B cell (primary cell): ENCODE measurements around the gene STXBP4. TPM values are rescaled to one million over a fixed set of nuclear protein-coding genes. Genes with fewer than 3 reads are reported as not detected.

ENCODE experiments used
- ATAC-seq: fragments of 200-7000 bp; cut with Tn5 transposase; one replicate; pipeline ENCODE4 v1.10.0; 2021; ENCODE audit warnings: low read depth, mild to moderate bottlenecking, moderate number of reproducible peaks, moderate library complexity
- CTCF ChIA-PET: fragments of 350-600 bp; sonication (Branson Sonifier 250); formaldehyde crosslinking; loops from one replicate; lab custom pipeline; 2021; ENCODE audit warnings: antibody characterized with exemption, inconsistent platforms; lab: Charles Lee
- POLR2A ChIA-PET: fragments of 350-600 bp; sonication (Branson Sonifier 250); formaldehyde crosslinking; loops from one replicate; lab custom pipeline; 2021; ENCODE audit warnings: antibody characterized with exemption; lab: Charles Lee
- DNase-seq: peaks from one replicate; pipeline ENCODE4 v3.0.0; 2013
- H2AFZ ChIP-seq: 2 replicates; pipeline ENCODE4 v1.6.1; 2012; ENCODE audit warnings: mild to moderate bottlenecking, low read depth, low read length; ENCODE audit not compliant: insufficient read depth, poor library complexity, severe bottlenecking
- H3K27ac ChIP-seq, 2 donors: 1 replicate in 1 of 2; 2 replicates in 1 of 2; pipeline ENCODE4 v1.5.1; 2012 to 2013; ENCODE audit warnings: low read length in 2 of 2, mild to moderate bottlenecking in 2 of 2, moderate library complexity in 1 of 2
- H3K27me3 ChIP-seq, 4 experiments: fragments of 200-600 bp in 1 of 4; sonication (generic) in 1 of 4; replicated peaks in 1 of 4; 1 replicate in 2 of 4; 2 replicates in 2 of 4; pipeline versions ENCODE4 v1.6.1 to v1.7.0; 2013 to 2016; ENCODE audit warnings: low read length in 3 of 4, mild to moderate bottlenecking in 2 of 4, mixed read lengths in 1 of 4, moderate library complexity in 1 of 4; ENCODE audit not compliant: insufficient read depth in 4 of 4, control insufficient read depth in 3 of 4; ENCODE audit errors: control extremely low read depth in 1 of 4
- H3K36me3 ChIP-seq, 2 experiments: replicated peaks in 1 of 2; 1 replicate in 1 of 2; 2 replicates in 1 of 2; pipeline versions ENCODE4 v1.6.1 to v1.7.1; 2013; ENCODE audit warnings: low read length in 1 of 2; ENCODE audit not compliant: insufficient read depth in 2 of 2, control insufficient read depth in 1 of 2; ENCODE audit errors: control extremely low read depth in 1 of 2, extremely low read depth in 1 of 2
- H3K4me1 ChIP-seq, 2 donors: fragments of 200-600 bp in 1 of 2; sonication (generic) in 1 of 2; 1 replicate in 1 of 2; 2 replicates in 1 of 2; pipeline versions ENCODE4 v1.5.1 to v1.6.1; 2013 to 2017; ENCODE audit warnings: low read length in 2 of 2; ENCODE audit not compliant: control insufficient read depth in 2 of 2, insufficient read depth in 2 of 2
- H3K4me2 ChIP-seq: replicated peaks from 2 replicates; pipeline ENCODE3; 2012; ENCODE audit warnings: mild to moderate bottlenecking, low read depth, low read length; ENCODE audit not compliant: poor library complexity, severe bottlenecking
- H3K4me3 ChIP-seq, 5 experiments: fragments of 200-600 bp in 1 of 5; sonication (generic) in 1 of 5; 1 replicate in 3 of 5; 2 replicates in 2 of 5; pipeline versions ENCODE4 v1.5.1 to v1.7.0; 2011 to 2016; ENCODE audit warnings: low read length in 4 of 5, mild to moderate bottlenecking in 4 of 5, low read depth in 2 of 5, control low read depth in 1 of 5, moderate library complexity in 1 of 5; ENCODE audit not compliant: insufficient read depth in 1 of 5; ENCODE audit errors: control extremely low read depth in 1 of 5, extremely low read depth in 1 of 5
- H3K79me2 ChIP-seq: fragments of 200-600 bp; sonication (generic); one replicate; pipeline ENCODE4 v1.6.0; 2016; ENCODE audit warnings: low read length; ENCODE audit not compliant: control insufficient read depth, insufficient read depth
- H3K9ac ChIP-seq: fragments of 200-600 bp; sonication (generic); 2 replicates; pipeline ENCODE4 v1.6.1; 2017; ENCODE audit warnings: mild to moderate bottlenecking, low read length, moderate library complexity
- H3K9me3 ChIP-seq, 3 donors: one replicate each; pipeline versions ENCODE4 v1.6.1 to v1.7.1; 2013; ENCODE audit warnings: low read length in 2 of 3; ENCODE audit not compliant: control insufficient read depth in 2 of 3, insufficient read depth in 1 of 3; ENCODE audit errors: control extremely low read depth in 1 of 3
- H4K20me1 ChIP-seq: 2 replicates; pipeline ENCODE4 v1.6.0; 2012; ENCODE audit warnings: mild to moderate bottlenecking, low read length; ENCODE audit not compliant: insufficient read depth, control insufficient read depth, poor library complexity, severe bottlenecking
- H3K27ac Mint-ChIP-seq: one replicate; pipeline ENCODE4 v1.8.0; 2021; ENCODE audit warnings: mixed read lengths
- H3K27me3 Mint-ChIP-seq: one replicate; pipeline ENCODE4 v1.8.0; 2021; ENCODE audit warnings: mixed read lengths
- H3K4me1 Mint-ChIP-seq: one replicate; pipeline ENCODE4 v1.8.0; 2021; ENCODE audit warnings: mixed read lengths
- H3K4me3 Mint-ChIP-seq: one replicate; pipeline ENCODE4 v1.8.0; 2021; ENCODE audit warnings: mixed read lengths
- H3K9me3 Mint-ChIP-seq: one replicate; pipeline ENCODE4 v1.8.0; 2022; ENCODE audit warnings: mixed read lengths; ENCODE audit not compliant: insufficient read depth
- CTCF ChIP-seq: fragments of 200-600 bp; IDR thresholded peaks from one replicate; pipeline ENCODE4 v1.8.0; 2022; ENCODE audit warnings: antibody characterized with exemption, mild to moderate bottlenecking
- EZH2 ChIP-seq: IDR thresholded peaks from 2 replicates; pipeline ENCODE4 v1.6.1; 2012; ENCODE audit warnings: borderline replicate concordance, low read depth, mild to moderate bottlenecking, moderate library complexity, low read length; ENCODE audit not compliant: insufficient read depth, poor library complexity, severe bottlenecking
- WGBS: methylation state at CpG from one replicate; pipeline ENCODE4 v1.1.5; 2013; ENCODE audit warnings: missing lambda C conversion rate; ENCODE audit not compliant: insufficient coverage; 5-methylcytosine and 5-hydroxymethylcytosine counted together
- intact Hi-C: fragments of 100-400 bp; cut with micrococcal nuclease; formaldehyde crosslinking; loops from one replicate; pipeline ENCODE4 v1.10.0; 2022
- polyA plus RNA-seq: library from polyadenylated mRNA; depleted of rRNA; stranded (reverse); fragments of >200 nt; gene quantifications from 2 replicates; pipeline ENCODE4 v1.2.3, GENCODE V29; 2012
- total RNA-seq, 2 donors: library from RNA; stranded (reverse); fragments of 120-200 nt in 1 of 2; gene quantifications; 1 replicate in 1 of 2; 2 replicates in 1 of 2; pipeline versions ENCODE4 v1.2.3 to v1.2.4, GENCODE V29; 2013 to 2022

Gene STXBP4
- total and polyA plus RNA-seq, 2 donors (not counting 1 experiment from before 2014, with no cell fraction given): 1.2 to 11.4 TPM

- H3K4me3 Mint-ChIP-seq: no peak overlapping the region
- POLR2A ChIA-PET: no interaction called here
- no peaks in the 10 kb centered on the region for H3K36me3 ChIP-seq
- H2AFZ ChIP-seq: no peak overlapping the region
- no peak overlapping the region for H3K27ac ChIP-seq
- no peaks in the 10 kb centered on the region for H4K20me1 ChIP-seq
- no peaks in the 10 kb centered on the region for H3K9me3 ChIP-seq
- TF ChIP-seq EZH2 (no peak), CTCF (no peak)
- H3K27ac Mint-ChIP-seq: no peak overlapping the region
- WGBS: no CpG with 5 or more reads among the region's 1 CpG
- no peak overlapping the region for H3K4me2 ChIP-seq
- H3K27me3 ChIP-seq: no peaks in the 10 kb centered on the region
- H3K27me3 Mint-ChIP-seq: no peaks in the 10 kb centered on the region
- DNase-seq: no peak
- no peaks in the 10 kb centered on the region for H3K4me1 ChIP-seq
- no peaks in the 10 kb centered on the region for H3K79me2 ChIP-seq
- no peak overlapping the region for H3K9ac ChIP-seq
- no peak for ATAC-seq
- H3K4me3 ChIP-seq: no peak overlapping the region
- CTCF ChIA-PET: no interaction called here
- no peaks in the 10 kb centered on the region for H3K4me1 Mint-ChIP-seq
- intact Hi-C loops: no loop called here
- no peaks in the 10 kb centered on the region for H3K9me3 Mint-ChIP-seq
Observed at GRCh38 chr17:55067697-55068439, 99.3 kb downstream of the STXBP4 start.
